K562 (cell line): ENCODE measurements around the gene TMEM200A. TPM values are rescaled to one million over a fixed set of nuclear protein-coding genes. Genes with fewer than 3 reads are reported as not detected.
A peak's percentile ranks its signal among the peaks of the same experiment; 100 is the strongest.

Experiments used
- FIP1L1 ChIP-seq: fragments of 200-400 bp; formaldehyde crosslinking; IDR thresholded peaks from 2 replicates; pipeline ENCODE4 v1.6.1; 2018; ENCODE audit warnings: mild to moderate bottlenecking, low read depth, low read length; ENCODE audit not compliant: poor library complexity, severe bottlenecking
- MAZ ChIP-seq, 2 experiments: fragments of 450-650 bp in 1 of 2; sonication (generic) in 1 of 2; formaldehyde crosslinking; IDR thresholded peaks in 1 of 2; conservative IDR thresholded peaks in 1 of 2; 2 replicates each; pipeline versions ENCODE4 v1.4.0 to v1.5.0; 2020; ENCODE audit warnings: mild to moderate bottlenecking in 1 of 2, missing genetic modification reagents in 1 of 2
- NRF1 ChIP-seq, 2 experiments: fragments of 450-650 bp; IDR thresholded peaks in 1 of 2; conservative IDR thresholded peaks in 1 of 2; 2 replicates each; pipeline ENCODE4 v1.6.1; 2014; ENCODE audit warnings: mild to moderate bottlenecking in 2 of 2
- RAD21 ChIP-seq, 2 experiments: fragments of 250-450 bp in 1 of 2; fragments of 450-650 bp in 1 of 2; sonication (Bioruptor Pico) in 1 of 2; formaldehyde crosslinking in 1 of 2; IDR thresholded peaks in 1 of 2; conservative IDR thresholded peaks in 1 of 2; 2 replicates each; pipeline versions ENCODE4 v1.4.0 to v1.8.0; 2020 to 2022; ENCODE audit warnings: mild to moderate bottlenecking in 2 of 2, moderate library complexity in 1 of 2
- RCOR1 ChIP-seq, 2 experiments: IDR thresholded peaks; 2 replicates each; pipeline ENCODE4 v1.6.1; 2012; ENCODE audit warnings: low read depth in 2 of 2, low read length in 2 of 2, borderline replicate concordance in 1 of 2, improper control_type of control experiment in 1 of 2
- SMAD4 ChIP-seq: fragments of 250-450 bp; sonication (Bioruptor Pico); conservative IDR thresholded peaks from 2 replicates; pipeline ENCODE4 v1.8.0; 2021; ENCODE audit warnings: inconsistent platforms, mild to moderate bottlenecking, moderate library complexity
- TCFL5 ChIP-seq: fragments of 250-450 bp; sonication (Bioruptor Pico); conservative IDR thresholded peaks from 2 replicates; pipeline ENCODE4 v1.6.1; 2021; ENCODE audit warnings: mild to moderate bottlenecking, moderate library complexity, matching md5 sums
- TEAD4 ChIP-seq, 2 experiments: sonication (generic) in 1 of 2; formaldehyde crosslinking in 1 of 2; IDR thresholded peaks; 2 replicates each; pipeline versions ENCODE4 v1.6.1 to v1.8.0; 2012 to 2022; ENCODE audit warnings: borderline replicate concordance in 1 of 2, inconsistent platforms in 1 of 2, low read length in 1 of 2, mild to moderate bottlenecking in 1 of 2, missing genetic modification reagents in 1 of 2
- TFAM ChIP-seq: fragments of 250-450 bp; sonication (Bioruptor Pico); conservative IDR thresholded peaks from 2 replicates; pipeline ENCODE4 v1.5.0; 2021; ENCODE audit warnings: mild to moderate bottlenecking, moderate library complexity
- ZBTB7A ChIP-seq: IDR thresholded peaks from 2 replicates; pipeline ENCODE4 v1.6.1; 2011; ENCODE audit warnings: low read depth, mild to moderate bottlenecking, low read length, moderate library complexity, borderline replicate concordance; ENCODE audit not compliant: control insufficient read depth
- ZNF778 ChIP-seq: fragments of 450-650 bp; formaldehyde crosslinking; IDR thresholded peaks from 2 replicates; pipeline ENCODE4 v1.4.0; 2020; ENCODE audit warnings: mild to moderate bottlenecking, moderate library complexity
- polyA plus RNA-seq, 8 experiments: library from polyadenylated mRNA; depleted of rRNA in 4 of 8; stranded (reverse) in 5 of 8; unstranded in 3 of 8; fragments of >200 nt; fragmentation: Nextera tagmentation in 2 of 8; fragmentation: Illumina TruSeq in 1 of 8; extraction: Ambion mirVana in 2 of 8; extraction: Trizol in 1 of 8; gene quantifications; 2 replicates each; pipeline versions ENCODE4 v1.2.1 to v1.2.3, GENCODE V29; 2011 to 2014; ENCODE audit warnings: inconsistent platforms in 1 of 8, missing spikeins in 1 of 8
- total RNA-seq, 7 experiments: library from RNA; depleted of rRNA in 6 of 7; stranded (reverse); fragments of >200 nt in 6 of 7; fragmentation: Illumina TruSeq in 2 of 7; extraction: Trizol in 2 of 7; gene quantifications; 2 replicates each; pipeline versions ENCODE4 v1.2.1 to v1.2.3, GENCODE V29; 2011 to 2021; ENCODE audit warnings: low replicate concordance in 1 of 7
- TF ChIP-seq, protein P1 (sequence below), 2 experiments: fragments of 450-650 bp; formaldehyde crosslinking in 1 of 2; IDR thresholded peaks; 2 replicates each; pipeline versions ENCODE4 v1.4.0 to v1.6.1; 2014 to 2020; ENCODE audit warnings: mild to moderate bottlenecking in 2 of 2, borderline replicate concordance in 1 of 2, low read depth in 1 of 2
- TF ChIP-seq, protein P2 (sequence below): IDR thresholded peaks from 2 replicates; pipeline ENCODE4 v1.6.1; 2011; ENCODE audit warnings: borderline replicate concordance, low read depth, mild to moderate bottlenecking, moderate library complexity, low read length; ENCODE audit not compliant: insufficient read depth, poor library complexity, severe bottlenecking

TMEM200A gene
- total and polyA plus RNA-seq, 9 of the 15 experiments (the other 6 are each of a cell fraction or from before 2014, with no cell fraction given), result 0.04 TPM; not detected in 8

DNA sequence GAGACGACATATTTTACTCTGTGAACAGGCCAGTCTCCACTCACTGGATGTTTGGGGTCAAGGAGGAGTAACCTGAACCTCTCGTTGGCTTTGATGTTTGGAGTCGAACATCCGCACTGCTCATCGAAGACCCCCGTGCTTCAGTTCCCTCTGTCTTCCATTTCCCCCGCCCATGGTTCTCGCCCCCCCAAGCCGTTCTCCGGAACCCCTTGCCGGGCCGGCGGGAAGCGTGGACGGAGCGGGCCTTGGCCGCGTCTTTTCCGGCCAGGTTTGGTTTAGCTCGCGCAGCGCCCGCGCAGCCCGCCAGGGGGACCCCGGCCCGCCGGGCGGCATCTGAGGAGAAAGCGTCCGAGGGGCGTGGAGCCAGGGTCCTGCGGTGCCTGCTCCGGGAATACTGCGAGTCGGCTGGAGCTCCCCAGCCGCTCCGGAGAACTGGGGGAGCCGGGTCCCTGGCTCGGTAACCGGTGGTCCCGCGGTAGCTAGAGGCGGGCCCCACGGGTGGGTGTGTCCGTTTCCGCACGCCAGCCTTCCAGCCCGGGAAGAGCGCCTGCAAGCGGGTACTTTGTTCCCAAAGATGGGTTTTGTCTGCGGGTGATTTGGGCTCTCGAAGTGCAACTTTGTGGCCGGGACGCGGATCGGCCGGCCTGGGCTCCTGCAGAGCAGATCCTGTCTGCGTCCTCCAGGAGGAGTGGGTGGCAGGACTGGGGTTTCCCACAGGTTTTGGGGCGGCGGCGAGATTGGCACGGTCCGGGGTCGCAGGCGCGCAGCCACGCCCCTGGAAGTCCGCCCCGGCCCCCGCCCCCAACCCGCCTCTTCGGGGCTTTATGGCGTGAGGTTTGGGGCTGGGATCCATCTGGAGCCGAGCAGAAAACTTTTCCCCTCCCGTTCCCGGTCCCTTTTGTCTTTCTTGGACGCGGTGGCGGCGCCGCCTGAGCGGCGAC is at the start of gene TMEM200A (continued):
- TF ChIP-seq, protein P1, sequence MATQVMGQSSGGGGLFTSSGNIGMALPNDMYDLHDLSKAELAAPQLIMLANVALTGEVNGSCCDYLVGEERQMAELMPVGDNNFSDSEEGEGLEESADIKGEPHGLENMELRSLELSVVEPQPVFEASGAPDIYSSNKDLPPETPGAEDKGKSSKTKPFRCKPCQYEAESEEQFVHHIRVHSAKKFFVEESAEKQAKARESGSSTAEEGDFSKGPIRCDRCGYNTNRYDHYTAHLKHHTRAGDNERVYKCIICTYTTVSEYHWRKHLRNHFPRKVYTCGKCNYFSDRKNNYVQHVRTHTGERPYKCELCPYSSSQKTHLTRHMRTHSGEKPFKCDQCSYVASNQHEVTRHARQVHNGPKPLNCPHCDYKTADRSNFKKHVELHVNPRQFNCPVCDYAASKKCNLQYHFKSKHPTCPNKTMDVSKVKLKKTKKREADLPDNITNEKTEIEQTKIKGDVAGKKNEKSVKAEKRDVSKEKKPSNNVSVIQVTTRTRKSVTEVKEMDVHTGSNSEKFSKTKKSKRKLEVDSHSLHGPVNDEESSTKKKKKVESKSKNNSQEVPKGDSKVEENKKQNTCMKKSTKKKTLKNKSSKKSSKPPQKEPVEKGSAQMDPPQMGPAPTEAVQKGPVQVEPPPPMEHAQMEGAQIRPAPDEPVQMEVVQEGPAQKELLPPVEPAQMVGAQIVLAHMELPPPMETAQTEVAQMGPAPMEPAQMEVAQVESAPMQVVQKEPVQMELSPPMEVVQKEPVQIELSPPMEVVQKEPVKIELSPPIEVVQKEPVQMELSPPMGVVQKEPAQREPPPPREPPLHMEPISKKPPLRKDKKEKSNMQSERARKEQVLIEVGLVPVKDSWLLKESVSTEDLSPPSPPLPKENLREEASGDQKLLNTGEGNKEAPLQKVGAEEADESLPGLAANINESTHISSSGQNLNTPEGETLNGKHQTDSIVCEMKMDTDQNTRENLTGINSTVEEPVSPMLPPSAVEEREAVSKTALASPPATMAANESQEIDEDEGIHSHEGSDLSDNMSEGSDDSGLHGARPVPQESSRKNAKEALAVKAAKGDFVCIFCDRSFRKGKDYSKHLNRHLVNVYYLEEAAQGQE (IDR thresholded peaks at IDR 0.05; ENCODE audit: borderline replicate concordance), result peak; percentile 21; the same call in 1 of the 2 replicates
- TF ChIP-seq, protein P1 (CRISPR knock-in tag; IDR thresholded peaks at IDR 0.05; ENCODE audit: low read depth), result no peak
- TF ChIP-seq NRF1 (conservative IDR thresholded peaks at IDR 0.05 in 1 of 2, IDR thresholded peaks at IDR 0.05 in 1 of 2) (peak; percentile 76 to 78), ZNF778 (CRISPR knock-in tag) (no peak), RCOR1 (IDR thresholded peaks at IDR 0.05; ENCODE audit: borderline replicate concordance in 1 of 2, low read depth in 2 of 2, low read length in 2 of 2) (0 out of 4 replicates have a peak, but pooled peaks of 1 of the 2 experiments have one; percentile 7), SMAD4 (CRISPR knock-in tag) (peak; percentile 45; the same call in 1 of the 2 replicates), TEAD4 (IDR thresholded peaks at IDR 0.05; ENCODE audit: low read length) (no peak), TEAD4 (CRISPR knock-in tag; IDR thresholded peaks at IDR 0.05; ENCODE audit: borderline replicate concordance) (no peak), TFAM (CRISPR knock-in tag) (no peak), TCFL5 (CRISPR knock-in tag) (no peak), FIP1L1 (peak; percentile 27), MAZ (CRISPR knock-in tag; conservative IDR thresholded peaks at IDR 0.05 in 1 of 2, IDR thresholded peaks at IDR 0.05 in 1 of 2) (peak in 1 of 2 experiments; percentile 25; a peak in 2 of 4 replicates), RAD21 (CRISPR knock-in tag; conservative IDR thresholded peaks at IDR 0.05 in 1 of 2, IDR thresholded peaks at IDR 0.05 in 1 of 2) (peak; percentile 45 to 49), ZBTB7A (peak; percentile 72; the same call in 1 of the 2 replicates)
- TF ChIP-seq, protein P2, sequence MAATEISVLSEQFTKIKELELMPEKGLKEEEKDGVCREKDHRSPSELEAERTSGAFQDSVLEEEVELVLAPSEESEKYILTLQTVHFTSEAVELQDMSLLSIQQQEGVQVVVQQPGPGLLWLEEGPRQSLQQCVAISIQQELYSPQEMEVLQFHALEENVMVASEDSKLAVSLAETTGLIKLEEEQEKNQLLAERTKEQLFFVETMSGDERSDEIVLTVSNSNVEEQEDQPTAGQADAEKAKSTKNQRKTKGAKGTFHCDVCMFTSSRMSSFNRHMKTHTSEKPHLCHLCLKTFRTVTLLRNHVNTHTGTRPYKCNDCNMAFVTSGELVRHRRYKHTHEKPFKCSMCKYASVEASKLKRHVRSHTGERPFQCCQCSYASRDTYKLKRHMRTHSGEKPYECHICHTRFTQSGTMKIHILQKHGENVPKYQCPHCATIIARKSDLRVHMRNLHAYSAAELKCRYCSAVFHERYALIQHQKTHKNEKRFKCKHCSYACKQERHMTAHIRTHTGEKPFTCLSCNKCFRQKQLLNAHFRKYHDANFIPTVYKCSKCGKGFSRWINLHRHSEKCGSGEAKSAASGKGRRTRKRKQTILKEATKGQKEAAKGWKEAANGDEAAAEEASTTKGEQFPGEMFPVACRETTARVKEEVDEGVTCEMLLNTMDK, result peak; percentile 100
